ENCODE results near the gene LYZL1. TPM values are rescaled to one million over a fixed set of nuclear protein-coding genes. Genes with fewer than 3 reads are reported as not detected.
"Not testable (repeated sequence)": the region's sequence is repeated elsewhere in the genome, so short reads cannot be mapped to it uniquely, and the experiment has no call there.

Gene LYZL1
- total and polyA plus RNA-seq, 9 of the 15 experiments (the other 6 are each of a cell fraction or from before 2014, with no cell fraction given) = not detected

DNA sequence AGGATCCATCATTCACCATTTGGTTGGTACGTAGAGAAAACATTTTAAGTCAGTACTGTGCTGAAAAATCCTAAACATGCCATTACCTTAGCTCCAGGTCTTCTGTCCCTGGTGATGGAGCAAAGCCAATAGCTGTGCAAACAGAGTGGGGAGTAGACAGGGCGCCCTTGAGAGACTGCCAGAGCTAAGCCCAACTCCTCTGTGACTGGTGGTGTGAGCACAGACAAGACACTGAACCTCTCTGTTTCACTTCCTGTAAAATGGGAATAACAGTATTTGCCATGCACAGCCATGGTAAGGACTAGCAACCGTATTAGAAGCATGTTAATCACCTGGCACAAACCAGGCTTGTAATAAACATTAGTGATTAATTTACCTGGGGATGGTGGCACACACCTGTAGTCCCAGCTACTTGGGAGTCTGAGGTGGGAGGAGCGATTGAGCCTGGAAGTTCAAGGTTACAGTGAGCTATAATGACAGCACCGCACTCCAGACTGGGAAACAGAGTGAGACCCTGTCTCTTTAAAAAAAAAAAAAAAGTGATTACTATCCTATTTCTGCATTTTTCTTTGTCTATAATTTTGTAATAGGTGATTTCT lies 28.7 kb downstream of the LYZL1 start (continued):
- TF ChIP-seq ZNF780A (CRISPR knock-in tag; IDR thresholded peaks at IDR 0.05) (no peak), RAD51 (IDR thresholded peaks at IDR 0.05; ENCODE audit: borderline replicate concordance, low read depth) (no peak), NFATC3 (IDR thresholded peaks at IDR 0.05) (no peak)

DNA sequence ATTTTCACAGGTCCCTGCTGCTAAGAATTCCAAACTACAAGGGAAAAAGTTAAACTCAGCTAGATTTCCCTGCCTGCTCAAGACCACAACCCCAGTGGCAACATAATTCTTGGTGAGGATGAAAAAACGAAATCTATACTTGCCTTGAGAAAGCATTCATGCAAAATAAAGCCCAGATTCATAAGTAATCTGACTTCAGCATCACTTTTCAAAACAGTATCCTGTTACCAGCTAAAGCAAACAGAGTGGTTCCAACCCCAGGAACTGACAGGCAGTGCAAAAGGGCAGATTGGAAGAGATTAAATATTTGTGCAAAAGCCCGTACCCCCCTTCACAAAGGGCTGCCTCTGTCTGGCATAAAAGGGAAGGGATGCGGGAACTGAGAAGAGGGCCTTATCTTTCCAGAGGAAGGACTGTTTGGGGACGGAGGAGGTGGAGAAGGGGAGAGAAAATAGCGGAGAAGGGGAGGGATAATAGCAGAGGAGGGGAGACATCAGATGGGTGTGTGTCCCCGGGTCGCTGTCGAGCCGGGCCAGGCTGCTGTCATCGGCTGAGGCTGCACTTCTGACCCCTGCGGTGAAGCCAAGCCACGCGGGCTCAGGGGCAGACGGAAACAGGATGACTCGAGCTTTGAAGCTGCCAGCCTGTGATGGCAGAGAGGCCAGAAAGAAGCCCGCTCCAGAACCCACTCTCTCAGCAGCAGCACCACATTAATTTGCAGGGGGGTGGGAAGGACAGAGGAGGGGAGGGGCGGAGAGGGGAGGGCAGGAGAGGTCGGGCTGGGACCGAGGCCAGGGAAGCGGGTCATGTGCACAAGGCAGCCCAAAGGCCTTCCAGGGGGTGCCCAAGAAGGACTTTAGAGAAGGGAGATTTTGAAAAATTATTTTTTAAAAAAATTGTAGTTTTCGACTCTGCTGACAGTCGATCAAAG lies 29.5 kb downstream of the LYZL1 start:
- H2AFZ ChIP-seq (ENCODE audit: low read depth, low read length); intact Hi-C loops (cut with micrococcal nuclease); CTCF ChIA-PET (ENCODE audit: low intra/inter-chr PET ratio); H3K4me1 ChIP-seq (replicated peaks in 1 of 2; ENCODE audit: control insufficient read depth in 2 of 2, insufficient read depth in 2 of 2, low read length in 2 of 2); H4K20me1 ChIP-seq (replicated peaks; ENCODE audit: control insufficient read depth, insufficient read depth, low read length); H3K79me2 ChIP-seq (ENCODE audit: control insufficient read depth, insufficient read depth, low read length); H3K4me2 ChIP-seq (ENCODE audit: insufficient read depth, low read length); H3K27ac ChIP-seq (ENCODE audit: extremely low read depth, low read depth, low read length); H3K4me3 ChIP-seq; BruUV-seq (replicated peaks); in situ Hi-C loops (cut with MboI); H3K9me3 ChIP-seq (replicated peaks; ENCODE audit: control insufficient read depth, insufficient read depth, low read depth, low read length); H3K9me1 ChIP-seq (ENCODE audit: control insufficient read depth, insufficient read depth, low read length); H3K36me3 ChIP-seq (ENCODE audit: control insufficient read depth, insufficient read depth, low read length); H3K9ac ChIP-seq (ENCODE audit: insufficient read depth in 1 of 2, low read depth in 2 of 2, low read length in 2 of 2); TF ChIP-seq NR2C2 (CRISPR knock-in tag; IDR thresholded peaks at IDR 0.05): not testable (repeated sequence)
- ATAC-seq (peak; percentile 78), FAIRE-seq (peak; percentile 89), DNase-seq (ENCODE audit: extremely low read depth in 1 of 4, low spot score in 3 of 4) (peak in 2 of 4 experiments; percentile 20 to 51)
- WGBS (ENCODE audit: insufficient coverage, low coverage, missing lambda C conversion rate) = 1% methylated on average over 15 of the region's 22 CpGs
- H3K27me3 ChIP-seq (ENCODE audit: control insufficient read depth in 2 of 2, insufficient read depth in 2 of 2, low read length in 2 of 2) = peaks cover 8 to 31% of the 10 kb centered on the region in 2 experiments
- POLR2A ChIA-PET = interaction anchor here (0.6 kb wide), 1 partner anchor 162 kb away, joined by 5 read pairs; no protein-coding TSS in a partner anchor
- peak; percentile 25; the same call in 1 of the 2 replicates for TF ChIP-seq NR2C2 (tag; IDR thresholded peaks at IDR 0.05)
